ENCODE results near the gene BPGM.
"Not testable (repeated sequence)": the region's sequence is repeated elsewhere in the genome, so short reads cannot be mapped to it uniquely, and the experiment has no call there.

BPGM gene

DNA sequence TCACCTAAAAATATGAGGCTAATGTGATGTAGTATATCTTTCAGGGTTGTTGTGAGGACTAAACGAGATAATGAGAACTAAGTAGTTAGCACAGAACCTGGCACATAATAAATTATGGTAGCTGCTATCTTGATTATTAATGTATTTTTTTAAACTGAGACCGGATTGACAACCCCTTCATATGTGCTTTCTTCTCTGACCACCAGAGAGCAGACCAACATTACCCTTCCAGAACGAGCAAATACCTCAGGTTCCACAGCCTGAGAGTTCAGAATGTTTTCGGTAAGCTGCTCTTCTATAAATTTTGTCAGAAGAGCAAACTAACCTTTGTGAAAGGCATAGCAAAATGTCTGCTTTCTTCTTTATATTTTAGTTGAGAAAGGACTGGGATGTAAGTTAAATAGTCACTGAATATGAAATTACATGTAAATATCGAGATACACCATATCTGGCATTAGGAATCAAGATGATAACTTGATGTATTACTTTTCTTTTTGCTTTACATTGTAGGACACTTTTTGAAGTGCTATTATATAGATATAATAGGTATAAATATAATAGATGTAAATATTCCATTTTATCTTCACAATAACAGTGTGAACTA is 13.6 kb upstream of the BPGM start:
- no peak for DNase-seq

DNA sequence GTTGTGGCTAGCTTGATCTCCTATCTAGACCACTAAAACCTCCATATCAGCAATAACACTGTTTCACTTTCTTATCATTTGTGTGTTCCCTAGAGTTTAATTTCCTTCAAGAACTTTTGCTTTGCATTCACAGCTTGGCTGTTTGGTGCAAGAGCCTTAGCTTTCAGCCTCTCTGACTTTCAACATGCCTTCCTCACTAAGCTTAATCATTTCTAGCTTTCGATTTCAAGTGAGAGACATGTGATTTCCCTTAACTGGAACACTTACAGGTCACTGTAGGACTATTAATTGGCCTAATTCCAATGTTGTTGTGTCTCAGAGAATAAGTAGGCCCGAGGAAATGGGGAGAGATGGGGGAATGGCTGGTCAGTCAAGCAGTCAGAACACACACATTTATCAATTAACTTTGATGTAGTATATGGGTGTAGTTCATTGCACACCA is 10.6 kb upstream of the BPGM start:
- DNase-seq, result no peak

DNA sequence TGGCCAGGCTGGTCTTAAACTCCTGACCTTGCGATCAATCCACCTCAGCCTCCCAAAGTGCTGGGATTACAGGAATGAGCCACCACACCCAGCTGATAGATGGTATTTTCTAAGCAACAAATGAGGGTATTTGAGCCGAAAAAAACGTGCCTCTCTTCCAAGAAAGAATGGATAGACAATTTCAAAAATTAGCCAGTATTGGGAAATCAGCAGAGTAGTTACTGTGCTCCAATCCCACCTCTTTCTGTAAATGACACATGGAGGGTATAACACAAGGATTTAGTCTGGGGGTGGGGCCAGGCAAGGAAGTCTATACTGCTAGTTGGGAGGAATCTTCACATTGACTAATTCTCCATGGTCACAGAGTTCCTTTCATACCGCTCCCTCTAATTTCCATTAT is 9.2 kb upstream of the BPGM start:
- no peak for DNase-seq

DNA sequence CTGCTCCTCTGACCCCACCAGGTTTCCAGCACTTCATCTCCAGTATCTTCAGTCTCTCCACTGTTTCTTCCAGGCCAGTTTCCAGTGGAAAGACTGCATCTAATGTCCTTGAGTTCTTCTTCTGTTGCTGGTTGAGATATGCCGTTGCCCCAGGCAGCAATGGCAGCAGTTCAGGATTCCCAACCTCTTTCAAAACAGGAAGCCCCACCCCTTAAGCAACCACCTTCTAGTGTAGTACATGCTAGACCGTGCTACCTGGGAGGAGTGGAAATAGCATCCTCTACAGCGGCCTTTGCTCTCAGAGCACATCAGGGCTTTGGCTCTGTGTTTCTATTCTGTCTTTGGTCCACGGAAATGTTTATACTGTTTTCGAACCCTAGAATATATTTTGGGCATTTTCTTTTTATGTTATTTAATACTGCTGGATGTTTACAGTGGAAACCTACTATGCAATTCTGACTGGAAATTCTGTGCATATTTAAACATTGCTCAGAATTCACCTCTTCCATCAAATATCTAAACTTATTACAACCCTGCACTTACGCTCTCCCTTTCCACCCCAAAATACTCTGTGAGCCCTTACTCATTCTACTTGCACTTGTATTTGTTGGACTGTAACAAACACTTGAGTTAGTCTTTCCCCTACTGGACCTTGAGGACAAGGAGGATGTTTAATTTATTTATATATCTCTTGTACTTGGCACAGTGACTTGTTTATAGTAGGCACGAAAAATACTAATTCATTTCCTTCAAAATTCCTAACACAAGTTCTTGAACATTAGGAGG is 8.5 kb upstream of the BPGM start:
- DNase-seq, result no peak

DNA sequence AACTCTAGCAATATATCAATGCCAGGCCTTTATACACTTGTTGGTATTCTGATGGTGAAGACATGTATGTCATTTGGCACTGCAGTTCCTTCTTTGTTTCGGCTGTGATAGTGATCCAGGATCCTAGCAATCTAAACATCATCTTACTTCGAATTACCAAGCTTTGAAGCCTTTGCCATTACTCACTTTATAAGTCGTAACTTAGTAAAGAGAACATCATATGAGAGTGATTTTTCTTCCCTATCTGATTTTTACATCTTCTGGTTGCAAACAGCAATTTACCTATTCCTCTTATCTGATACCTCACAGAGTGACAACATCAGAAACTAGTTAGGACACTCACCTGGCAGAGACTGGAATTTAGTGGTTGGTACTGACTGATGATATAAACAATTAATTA is 7.6 kb upstream of the BPGM start:
- no peak for DNase-seq

DNA sequence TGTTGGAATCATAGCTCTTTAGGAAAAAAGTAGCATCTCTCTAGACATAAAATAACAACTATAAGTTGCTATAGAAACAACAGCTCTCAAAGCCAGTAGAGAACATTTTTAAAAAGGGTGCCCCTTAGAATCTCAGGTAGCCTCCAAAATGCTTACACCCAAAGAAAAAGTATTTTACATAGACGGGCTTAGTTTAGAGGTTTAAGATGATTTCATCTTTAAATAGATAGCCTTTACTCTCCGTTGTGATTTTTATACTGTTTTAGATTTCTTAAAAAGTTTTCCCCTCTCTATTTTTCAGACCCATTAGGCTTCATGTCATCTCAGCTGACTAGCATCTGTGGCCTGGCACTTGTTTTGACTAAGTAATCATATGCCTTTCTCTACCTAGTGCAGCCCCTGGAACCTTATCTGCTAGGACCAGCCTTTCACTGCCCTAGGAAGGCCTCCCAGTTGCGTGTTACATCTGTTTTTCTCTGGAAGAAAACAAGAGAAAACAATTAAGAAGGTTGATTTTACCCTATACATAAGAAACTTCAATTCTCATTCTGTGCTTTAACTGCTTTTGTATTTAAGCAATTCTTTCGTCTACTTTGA is 6.9 kb upstream of the BPGM start:
- no peak for DNase-seq

DNA sequence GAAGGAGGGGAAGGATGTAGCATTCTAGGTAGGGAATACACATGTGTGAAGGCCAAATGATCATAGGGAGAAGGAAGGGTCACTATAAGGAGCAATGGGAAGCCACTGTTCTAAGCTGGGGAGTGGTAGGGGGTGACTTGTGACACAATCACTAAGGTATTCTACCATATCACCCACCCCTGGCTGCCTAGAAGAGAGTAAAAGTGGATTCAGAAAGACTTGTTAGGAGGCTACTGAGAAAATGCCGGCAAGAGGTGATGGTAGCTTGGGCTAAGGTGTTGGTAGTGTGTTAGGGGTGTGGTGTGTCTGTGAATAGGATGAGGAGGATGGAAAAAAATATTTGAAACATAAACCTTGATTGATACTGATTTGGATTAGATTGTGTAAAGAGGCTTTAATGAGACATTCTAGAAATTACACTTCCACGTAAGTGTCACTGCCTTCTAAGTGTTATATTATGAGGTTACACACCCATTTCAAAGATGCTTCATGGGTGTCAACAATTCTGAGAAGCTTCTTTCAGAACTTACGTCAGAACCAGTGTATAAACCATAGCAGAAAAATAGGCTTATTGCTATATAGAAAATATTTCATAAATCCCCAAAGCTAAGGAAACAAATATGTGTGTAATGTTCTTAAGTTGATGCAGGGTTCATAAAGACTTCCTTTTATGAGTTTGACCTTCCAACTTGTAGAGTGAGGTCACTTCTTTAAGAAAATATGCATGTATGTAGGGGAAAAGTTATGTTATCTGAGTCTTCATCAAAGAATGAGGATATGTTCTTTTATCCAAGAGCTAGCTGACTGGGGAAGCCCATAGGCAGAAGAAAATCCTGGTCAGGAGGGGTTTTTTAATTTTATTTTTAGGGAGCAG is 5.6 kb upstream of the BPGM start:
- DNase-seq, result no peak

DNA sequence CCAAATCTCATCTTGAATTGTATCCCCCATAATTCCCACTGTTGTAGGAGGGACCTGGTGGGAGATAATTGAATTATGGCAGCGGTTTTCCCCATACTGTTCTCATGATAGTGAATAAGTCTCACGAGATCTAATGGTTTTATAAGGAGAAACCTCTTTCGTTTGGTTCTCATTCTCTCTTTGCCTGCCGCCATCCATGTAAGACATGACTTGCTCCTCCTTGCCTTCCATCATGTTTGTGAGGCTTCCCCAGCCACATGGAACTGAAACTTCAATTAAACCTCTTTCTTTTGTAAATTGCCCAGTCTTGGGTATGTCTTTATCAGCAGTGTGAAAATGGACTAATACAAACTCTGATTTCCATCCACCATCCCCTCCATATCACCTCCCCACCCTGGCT is 4.7 kb upstream of the BPGM start:
- DNase-seq, result not testable (repeated sequence)

DNA sequence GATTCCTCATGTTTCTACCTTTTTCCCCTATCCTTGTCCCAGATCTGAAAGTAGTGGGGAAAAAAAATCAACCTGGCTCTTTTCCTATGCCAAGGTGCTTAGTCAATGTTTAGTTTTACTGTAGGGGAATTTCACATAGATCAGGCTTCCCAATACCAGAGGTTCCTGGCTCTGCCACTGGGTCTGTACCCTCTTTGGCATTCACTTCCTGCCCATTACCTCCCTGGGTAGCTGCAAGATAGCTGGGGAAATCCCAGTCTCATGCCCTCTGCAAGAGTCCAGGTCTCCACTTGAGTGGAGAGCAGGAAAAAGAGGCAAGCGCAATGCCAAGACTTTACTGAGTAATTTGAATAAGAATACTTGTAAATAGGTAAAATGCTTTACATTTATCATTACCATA is 3.5 kb upstream of the BPGM start:
- no peak for DNase-seq

DNA sequence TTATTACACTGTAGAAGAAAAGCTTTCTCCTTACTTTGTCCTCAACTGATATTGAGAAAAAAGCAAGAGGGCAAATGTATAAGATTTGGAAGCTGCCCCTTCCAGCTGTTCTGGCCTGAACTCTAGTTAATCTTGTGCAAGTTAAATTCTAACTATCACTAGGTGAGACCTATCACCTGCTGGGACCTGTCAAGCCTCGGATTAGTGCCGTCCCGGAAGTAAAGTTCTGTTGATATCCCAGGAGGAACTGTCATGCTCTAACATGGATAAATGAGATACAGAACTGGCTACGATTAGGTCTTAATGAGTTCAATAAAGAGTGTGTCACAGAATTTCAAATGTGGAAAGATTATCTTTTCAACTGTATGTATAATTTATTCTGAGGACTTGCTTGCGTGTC is 1.2 kb upstream of the BPGM start:
- no peak for DNase-seq

DNA sequence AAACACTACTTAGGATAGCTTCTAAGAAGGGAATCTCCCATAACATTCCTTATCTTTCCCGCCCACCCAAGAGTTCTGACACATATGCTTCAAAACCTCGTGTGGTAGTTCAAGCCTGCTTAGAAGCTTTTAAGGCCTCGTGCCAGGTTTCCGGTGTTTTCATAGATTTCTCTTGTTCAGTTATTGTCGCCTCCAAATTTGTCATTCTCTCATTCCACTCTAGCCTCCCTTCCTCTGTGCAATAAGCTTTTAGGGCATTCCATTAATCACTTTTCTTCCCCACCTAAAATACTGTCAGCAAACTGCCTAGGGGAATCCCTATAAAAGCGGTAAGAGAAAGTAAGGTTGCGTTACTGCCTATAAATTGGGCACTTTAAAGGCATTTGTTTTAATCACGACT is 718 bp upstream of the BPGM start:
- DNase-seq, result no peak

DNA sequence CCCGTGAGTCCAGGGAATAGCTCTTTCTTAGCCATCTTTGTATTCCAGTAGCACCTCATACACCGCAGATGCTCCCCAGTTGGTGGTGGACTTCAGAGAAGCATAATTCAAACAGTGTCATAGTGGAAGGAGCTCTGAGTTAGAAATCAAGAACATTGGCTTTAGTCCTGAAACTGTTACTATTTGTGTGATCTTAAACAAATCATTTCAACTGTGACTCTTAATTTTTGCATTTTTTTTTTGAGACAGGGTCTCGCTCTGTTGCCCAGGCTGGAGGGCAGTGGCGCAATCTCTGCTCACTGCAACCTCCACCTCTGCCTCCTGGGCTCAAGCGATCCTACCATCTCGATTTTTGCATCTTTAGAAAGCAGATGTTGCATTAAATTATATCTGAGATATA is 1.8 kb downstream of the BPGM start:
- DNase-seq, result no peak

DNA sequence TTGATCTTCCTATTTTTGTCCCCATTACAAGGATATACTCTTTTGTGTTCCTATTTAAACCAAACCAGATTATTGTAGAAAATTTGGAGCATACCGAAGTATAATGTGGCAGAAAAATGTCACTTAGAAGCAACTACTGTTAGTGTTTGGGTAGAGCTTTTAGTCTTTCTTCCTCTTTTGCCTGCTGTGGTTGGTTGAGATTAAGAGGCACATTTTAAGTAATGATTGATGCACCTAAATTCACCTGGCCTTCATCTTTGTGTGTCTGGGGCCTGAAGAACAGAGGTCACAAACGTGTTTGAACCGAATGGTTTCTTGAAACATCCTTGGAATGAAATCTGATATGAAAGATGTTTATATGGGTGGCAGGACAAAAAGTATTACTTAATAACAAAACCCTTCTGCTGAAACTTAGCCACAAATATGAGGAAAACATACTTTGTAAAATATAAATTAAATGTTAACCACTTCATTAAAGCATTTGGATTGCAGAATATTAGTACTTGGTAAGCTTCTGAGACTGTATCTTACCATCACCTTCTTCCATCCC is 2.6 kb downstream of the BPGM start:
- no peak for DNase-seq

DNA sequence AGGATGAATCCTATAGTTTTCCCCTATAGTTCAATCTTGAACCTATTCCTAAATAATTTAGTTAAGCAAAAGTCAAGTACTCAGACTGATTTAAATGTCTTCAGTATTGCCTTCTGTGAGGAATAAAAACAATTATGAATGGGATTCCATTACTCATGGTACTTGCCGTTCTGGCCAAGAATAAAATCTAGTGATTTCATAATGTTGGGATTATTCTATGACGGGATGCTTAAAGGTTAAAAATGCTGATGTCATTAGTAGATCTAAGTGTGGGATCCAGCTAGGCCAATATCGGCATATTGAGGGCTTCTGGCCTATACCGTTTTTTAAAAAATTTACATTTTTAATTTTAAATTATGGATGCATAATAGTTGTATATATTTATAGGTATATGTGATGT is 5.3 kb downstream of the BPGM start:
- no peak for DNase-seq

DNA sequence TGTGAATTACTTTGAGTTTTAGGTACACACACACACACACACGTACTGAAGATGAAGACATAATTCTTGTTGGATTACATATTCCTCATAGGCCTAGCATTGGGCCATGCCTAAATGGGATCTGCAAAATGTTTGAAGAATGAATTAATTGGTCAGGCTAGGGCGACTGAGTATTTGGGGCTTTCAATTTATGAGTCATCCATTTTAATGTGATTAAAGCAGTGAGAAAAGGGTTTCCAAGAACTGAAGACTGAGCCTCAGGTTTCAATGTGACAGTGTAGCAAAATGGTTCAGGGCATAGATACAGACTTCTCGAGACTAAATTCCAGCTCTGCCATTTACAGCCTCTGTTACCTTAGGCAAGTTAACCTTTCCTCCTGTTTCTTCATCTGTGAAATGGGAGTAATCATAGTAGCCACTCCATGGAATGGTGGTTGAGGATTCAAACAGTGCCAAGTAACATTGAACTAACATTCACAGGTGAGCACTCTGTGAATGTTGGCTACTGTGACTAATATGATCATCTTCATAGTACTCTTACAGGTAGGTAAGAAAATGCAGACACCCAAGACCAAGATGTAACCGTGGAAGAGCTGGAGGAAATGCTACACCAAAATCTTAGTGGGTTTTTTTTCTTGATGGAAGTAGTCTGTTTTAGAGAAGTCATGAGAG is 7.6 kb downstream of the BPGM start:
- no peak for DNase-seq

DNA sequence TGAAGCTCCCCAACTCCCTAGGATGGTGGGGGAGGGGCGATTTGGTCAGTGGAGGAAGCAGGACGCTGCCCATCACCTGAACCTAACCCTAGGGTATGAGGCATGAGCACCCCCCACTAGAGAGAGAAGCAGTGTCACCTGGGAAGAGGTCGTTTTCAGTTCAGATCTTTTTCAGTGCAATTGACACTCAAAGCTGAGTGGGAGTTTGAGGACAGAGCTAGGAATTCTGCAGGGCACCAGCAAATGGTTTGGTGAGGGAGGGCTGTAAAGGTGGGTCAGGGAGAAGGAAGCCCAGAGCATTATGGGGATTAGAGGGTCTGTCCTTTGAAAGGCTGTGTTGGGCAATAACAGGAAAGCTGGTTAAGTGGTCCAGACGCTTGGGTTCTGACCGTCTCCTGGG is 10.9 kb downstream of the BPGM start:
- no peak for DNase-seq

DNA sequence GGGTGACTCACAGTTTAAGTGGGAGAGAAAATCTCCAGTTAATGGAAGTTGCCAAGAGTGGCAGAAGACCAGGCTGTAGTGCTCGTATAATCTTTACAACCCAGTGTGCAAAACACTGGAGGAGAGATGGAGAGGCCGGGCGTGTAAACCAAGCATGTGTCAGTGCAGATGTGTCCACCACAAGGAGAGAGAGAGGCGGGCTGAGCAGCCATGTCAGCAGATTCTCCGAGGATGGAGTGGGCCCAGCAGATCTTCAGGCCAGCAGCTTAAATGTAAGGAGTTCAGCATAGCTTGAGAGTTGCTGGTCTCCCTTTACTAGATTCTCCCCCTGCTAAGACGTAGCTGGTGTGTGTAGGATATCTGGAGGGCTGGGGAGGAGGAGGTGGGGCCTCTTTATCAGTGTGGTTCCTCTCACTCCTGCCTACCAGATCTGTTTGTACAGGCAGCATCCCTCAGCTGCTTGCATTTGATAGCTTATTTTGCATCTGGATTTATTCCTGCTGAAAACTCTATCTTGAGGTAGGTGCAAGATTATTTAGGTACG is 13.7 kb downstream of the BPGM start:
- no peak for DNase-seq

DNA sequence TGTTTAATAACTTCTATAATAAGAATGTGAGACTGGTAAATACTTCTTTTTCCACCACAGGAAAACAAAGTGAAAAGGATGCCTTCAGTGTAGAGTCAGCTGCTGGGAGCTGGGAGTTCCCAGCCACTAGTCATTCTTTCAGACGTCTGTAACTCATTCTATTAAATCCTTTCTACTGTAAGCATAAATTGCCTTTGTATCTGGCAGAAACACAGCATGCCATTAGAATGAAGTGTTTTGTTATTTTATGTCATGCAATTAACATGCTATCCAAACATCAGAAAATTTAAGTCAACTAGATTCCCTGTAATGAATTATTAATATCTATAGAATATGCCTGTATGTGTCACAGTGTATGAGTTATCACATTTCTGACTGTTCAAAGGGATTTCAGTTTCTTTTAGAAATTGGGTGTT is 14.3 kb downstream of the BPGM start:
- DNase-seq, result no peak

DNA sequence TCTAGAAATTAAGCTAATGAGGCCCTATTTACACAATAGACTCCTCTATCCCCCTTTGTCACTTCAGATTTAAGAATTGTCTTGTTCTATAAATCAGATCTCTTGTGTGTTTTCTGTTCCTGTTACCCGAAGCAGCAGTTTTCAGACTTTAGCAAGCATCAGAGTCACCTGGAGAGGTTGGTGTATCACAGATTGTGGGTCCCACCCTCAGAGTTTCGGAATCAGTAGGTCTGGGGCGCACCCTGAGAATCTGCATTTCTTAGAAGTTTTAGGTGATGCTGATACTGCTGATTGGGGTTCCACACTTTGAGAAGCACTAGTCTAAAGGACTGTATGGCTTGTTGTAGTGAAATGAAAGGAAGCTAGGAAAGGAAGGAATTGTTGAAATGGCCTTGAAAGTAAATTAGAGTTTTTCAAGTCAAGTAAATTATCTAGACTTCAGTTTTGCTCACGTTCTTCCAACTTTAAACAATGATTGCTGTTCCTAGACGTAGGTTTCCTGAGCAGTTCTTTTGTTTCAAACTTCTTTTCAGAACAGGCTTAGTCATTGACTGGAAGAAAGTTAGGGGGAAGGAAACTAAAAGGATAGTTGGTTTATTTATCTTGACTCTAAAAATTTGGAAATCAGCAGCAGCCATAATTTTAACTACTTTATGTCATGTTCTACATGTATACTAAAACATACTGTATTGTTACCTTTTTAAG is 15.7 kb downstream of the BPGM start:
- no peak for DNase-seq

DNA sequence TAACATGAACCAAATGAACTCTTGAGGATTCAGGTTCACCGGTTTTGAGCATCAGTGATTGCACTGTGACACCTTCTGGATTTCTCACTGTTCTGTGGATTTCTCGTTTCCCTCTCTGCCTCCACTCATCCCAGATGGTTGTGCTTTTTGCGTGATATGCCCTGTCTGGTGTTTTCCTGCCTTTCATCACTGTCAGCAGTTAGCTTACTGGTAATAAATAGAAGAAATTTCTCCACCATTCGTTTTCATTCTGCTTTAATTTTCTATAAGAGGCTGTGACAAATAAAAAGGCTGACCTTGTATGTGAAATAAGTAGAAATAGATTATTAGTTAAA is 16.2 kb downstream of the BPGM start:
- DNase-seq, result no peak

DNA sequence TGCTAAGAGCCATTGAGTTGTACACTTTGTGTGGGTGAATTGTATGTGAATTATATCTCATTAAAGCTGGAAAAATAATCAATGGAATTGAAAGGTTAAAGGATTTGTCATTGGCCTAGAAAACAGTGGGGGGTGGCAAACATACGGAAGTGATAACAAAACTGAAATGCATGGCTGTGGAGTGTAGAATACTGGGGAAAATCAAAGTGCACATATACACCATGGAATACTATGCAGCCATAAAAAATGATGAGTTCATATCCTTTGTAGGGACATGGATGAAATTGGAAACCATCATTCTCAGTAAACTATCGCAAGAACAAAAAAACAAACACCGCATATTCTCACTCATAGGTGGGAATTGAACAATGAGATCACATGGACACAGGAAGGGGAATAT is 18.4 kb downstream of the BPGM start:
- not testable (repeated sequence) for DNase-seq

DNA sequence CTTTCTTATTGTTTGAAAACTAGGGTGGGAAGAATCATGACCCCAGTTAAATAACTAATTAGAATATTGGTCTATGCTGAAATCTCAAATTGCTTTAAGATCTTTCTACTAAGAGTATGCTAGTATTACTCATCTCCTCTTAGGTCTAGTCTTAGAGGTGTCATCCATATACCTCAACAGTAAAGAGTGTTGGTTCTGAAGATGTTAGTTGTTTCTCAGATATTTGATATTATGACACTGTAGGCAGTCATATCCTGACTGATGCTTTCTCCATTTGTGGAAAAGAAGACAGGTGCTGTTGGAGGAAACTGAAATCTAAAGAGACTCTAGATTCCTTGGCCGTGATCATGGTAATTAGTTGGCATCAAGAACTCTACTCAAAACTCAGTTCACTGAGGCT is 21.2 kb downstream of the BPGM start:
- DNase-seq, result no peak

Data from stimulated activated CD4-positive, alpha-beta T cell treated with anti-CD3 and anti-CD28 coated beads, Interleukin-2, amount 100 ng/mL, for 24 hours (primary cell).